ENCODE measurements around the gene PLA2G5. TPM values are rescaled to one million over a fixed set of nuclear protein-coding genes. Genes with fewer than 3 reads are reported as not detected.

Gene PLA2G5
- total RNA-seq, result 1 to 10 TPM; 2.9 to 5.5 (median 4.0) TPM

GRCh38 chr1:20069874-20070273 lies at the start of gene PLA2G5:
PLA2G5 (plus strand) TSS chr1:20070194; CDS start chr1:20084831, 14,637 bp downstream.
- TF ChIP-seq CTCF (IDR thresholded peaks at IDR 0.05; ENCODE audit: low read depth), result no peak

DNA sequence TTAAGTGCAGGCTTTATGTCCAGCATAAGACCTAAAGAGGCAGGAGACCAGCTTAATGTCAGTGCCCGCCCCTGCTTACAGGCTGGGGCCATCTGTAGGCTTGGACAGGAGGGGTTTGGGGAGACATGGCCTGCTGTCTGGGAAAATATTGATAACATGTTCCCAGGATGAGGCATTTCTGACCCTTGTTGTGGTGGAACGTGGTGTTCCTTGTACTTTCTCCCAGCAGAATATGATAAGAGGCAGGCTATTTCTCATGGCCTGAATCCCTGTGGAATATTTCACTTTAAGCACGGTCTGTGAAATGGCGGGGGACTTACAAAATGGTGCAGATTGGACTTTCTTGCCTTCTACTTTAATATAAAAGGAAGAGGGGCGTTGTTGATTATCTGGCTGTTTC lies 41.9 kb upstream of the PLA2G5 start:
- TF ChIP-seq CTCF (IDR thresholded peaks at IDR 0.05; ENCODE audit: low read depth), result no peak

GRCh38 chr1:20028726-20029125 lies 41.3 kb upstream of the PLA2G5 start:
- TF ChIP-seq CTCF (IDR thresholded peaks at IDR 0.05; ENCODE audit: low read depth), result no peak

DNA sequence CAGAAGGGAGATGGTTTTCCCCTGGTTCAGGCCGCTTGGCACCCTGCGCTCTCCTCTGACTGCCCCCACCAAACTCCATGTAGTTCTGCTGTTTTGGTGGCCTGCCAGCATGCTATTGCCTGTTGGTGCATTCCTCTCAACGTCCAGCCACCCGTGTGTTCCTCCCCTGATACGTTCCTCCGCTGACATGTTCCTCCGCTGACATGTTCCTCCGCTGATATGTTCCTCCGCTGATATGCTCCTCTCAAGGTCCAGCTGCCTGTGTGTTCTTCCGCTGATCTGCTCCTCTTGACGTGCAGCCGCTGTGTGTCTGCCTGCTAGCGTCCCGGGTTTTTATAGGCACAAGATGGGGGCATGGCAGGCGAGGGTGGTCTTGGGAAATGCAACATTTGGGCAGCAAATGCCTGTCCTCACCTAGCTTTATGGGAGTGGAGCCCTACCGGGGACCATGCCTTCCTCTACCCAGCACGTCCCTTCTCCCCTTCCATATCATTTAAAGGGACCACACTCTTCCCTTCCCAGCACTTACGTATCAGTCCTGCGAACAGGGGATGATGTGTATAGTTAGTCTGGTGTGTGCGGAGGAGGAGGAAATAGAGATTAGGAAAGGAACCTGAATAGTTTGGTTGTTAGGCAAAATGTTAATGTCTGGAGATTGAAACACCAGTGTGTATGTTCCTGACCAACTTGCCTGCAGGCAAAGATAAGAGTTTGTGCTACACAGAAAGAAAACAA lies 40.6 kb upstream of the PLA2G5 start:
- no peak for TF ChIP-seq CTCF (IDR thresholded peaks at IDR 0.05; ENCODE audit: low read depth)

- TF ChIP-seq CTCF (IDR thresholded peaks at IDR 0.05; ENCODE audit: low read depth), result no peak
Measured at GRCh38 chr1:20031161-20031560, 38.8 kb upstream of the PLA2G5 start.

DNA sequence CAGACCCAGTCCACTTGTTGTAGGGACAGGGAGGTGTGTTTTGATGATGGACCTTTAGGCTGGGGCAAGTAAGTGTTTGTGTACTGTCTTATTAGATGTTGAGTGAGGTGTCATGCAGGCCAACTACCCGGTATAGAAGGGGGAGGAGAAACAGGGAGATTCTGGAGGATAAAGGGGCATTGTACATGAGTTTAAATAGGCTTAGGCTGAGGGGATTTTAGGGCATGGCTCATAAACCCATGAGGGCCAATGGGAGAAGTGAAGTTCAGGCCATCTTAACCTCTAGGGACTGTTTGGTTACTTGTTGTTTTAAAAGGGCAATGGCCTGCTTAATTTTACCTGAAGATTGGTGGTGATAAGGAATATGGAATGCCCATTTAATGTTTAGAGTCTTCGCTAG lies 38.2 kb upstream of the PLA2G5 start:
- TF ChIP-seq CTCF (IDR thresholded peaks at IDR 0.05; ENCODE audit: low read depth), result no peak

GRCh38 chr1:20032425-20032824 lies 37.6 kb upstream of the PLA2G5 start:
- TF ChIP-seq CTCF (IDR thresholded peaks at IDR 0.05; ENCODE audit: low read depth), result no peak
